Neural cell (in vitro differentiated cells): Measurements from ENCODE around the gene COL6A3. TPM values are rescaled to one million over a fixed set of nuclear protein-coding genes. Genes with fewer than 3 reads are reported as not detected.

Source experiments
- H2AFZ ChIP-seq: fragments of 200-600, 300-800 bp; sonication (generic), shearing (Covaris generic); 2 replicates; pipeline ENCODE4 v1.6.0; 2014; ENCODE audit warnings: low read depth, mild to moderate bottlenecking, antibody characterized with exemption, low read length, moderate library complexity
- H3F3A ChIP-seq: fragments of 200-600 bp; shearing (Covaris generic); 2 replicates; pipeline ENCODE4 v1.6.1; 2016; ENCODE audit warnings: mild to moderate bottlenecking, moderate library complexity, mixed read lengths, antibody characterized with exemption, low read length; ENCODE audit not compliant: insufficient read depth, poor library complexity, severe bottlenecking
- H3K27ac ChIP-seq: fragments of 200-600, 300-800 bp; sonication (generic), shearing (Covaris generic); 2 replicates; pipeline ENCODE4 v1.5.1; 2014; ENCODE audit warnings: mild to moderate bottlenecking, low read length, moderate library complexity
- H3K27me3 ChIP-seq: fragments of 300-800, 200-600 bp; sonication (generic), shearing (Covaris generic); 2 replicates; pipeline ENCODE4 v1.6.0; 2014; ENCODE audit warnings: mild to moderate bottlenecking, low read depth, low read length, moderate library complexity; ENCODE audit not compliant: insufficient read depth
- H3K36me3 ChIP-seq: fragments of 300-800, 200-600 bp; sonication (generic), shearing (Covaris generic); 2 replicates; pipeline ENCODE4 v1.5.1; 2014; ENCODE audit warnings: mild to moderate bottlenecking, antibody characterized with exemption, low read length, moderate library complexity; ENCODE audit not compliant: insufficient read depth
- H3K4me2 ChIP-seq: fragments of 300-800, 200-600 bp; sonication (generic), shearing (Covaris generic); 2 replicates; pipeline ENCODE4 v1.6.0; 2014; ENCODE audit warnings: mild to moderate bottlenecking, low read length
- H3K4me3 ChIP-seq: fragments of 300-800, 200-600 bp; sonication (generic), shearing (Covaris generic); 2 replicates; pipeline ENCODE4 v1.5.1; 2014; ENCODE audit warnings: mild to moderate bottlenecking, low read length, moderate library complexity
- H3K79me2 ChIP-seq: fragments of 200-600 bp; shearing (Covaris generic); replicated peaks from 2 replicates; pipeline ENCODE4 v1.6.0; 2014; ENCODE audit warnings: mild to moderate bottlenecking, low read length, moderate library complexity; ENCODE audit not compliant: insufficient read depth
- H3K9ac ChIP-seq: fragments of 300-800, 200-600 bp; sonication (generic), shearing (Covaris generic); 2 replicates; pipeline ENCODE4 v1.6.1; 2016; ENCODE audit warnings: mild to moderate bottlenecking, low read length, mixed read lengths
- H3K9me2 ChIP-seq: fragments of 200-600 bp; shearing (Covaris generic); 2 replicates; pipeline ENCODE4 v1.6.1; 2016; ENCODE audit warnings: mild to moderate bottlenecking, low read length, mixed read lengths; ENCODE audit not compliant: insufficient read depth
- H3K9me3 ChIP-seq: fragments of 200-600, 300-800 bp; sonication (generic), shearing (Covaris generic); 2 replicates; pipeline ENCODE4 v1.6.1; 2016; ENCODE audit warnings: mild to moderate bottlenecking, mixed run types, low read length, moderate library complexity, mixed read lengths
- H4K20me1 ChIP-seq: fragments of 200-600 bp; shearing (Covaris generic); 2 replicates; pipeline ENCODE4 v1.6.1; 2016; ENCODE audit warnings: mild to moderate bottlenecking, mixed run types; ENCODE audit not compliant: insufficient read depth
- EP300 ChIP-seq: fragments of 450-650 bp; conservative IDR thresholded peaks from 2 replicates; pipeline ENCODE4 v1.6.1; 2014; ENCODE audit warnings: antibody characterized with exemption, mild to moderate bottlenecking, moderate library complexity; ENCODE audit not compliant: poor library complexity, severe bottlenecking
- EZH2 ChIP-seq: fragments of 200-600, 300-800 bp; shearing (Covaris generic), sonication (generic); IDR thresholded peaks from 2 replicates; pipeline ENCODE4 v1.6.1; 2014; ENCODE audit warnings: antibody characterized with exemption, low read length, borderline replicate concordance, mild to moderate bottlenecking; ENCODE audit not compliant: insufficient read depth, poor library complexity, severe bottlenecking
- MXI1 ChIP-seq: fragments of 450-650 bp; conservative IDR thresholded peaks from 2 replicates; pipeline ENCODE4 v1.6.1; 2014; ENCODE audit warnings: antibody characterized with exemption, mild to moderate bottlenecking; ENCODE audit not compliant: poor library complexity, severe bottlenecking
- POLR2AphosphoS5 ChIP-seq: IDR thresholded peaks from 2 replicates; pipeline ENCODE4 v1.6.1; 2012
- RAD21 ChIP-seq: fragments of 450-650 bp; conservative IDR thresholded peaks from 2 replicates; pipeline ENCODE4 v1.6.1; 2014; ENCODE audit warnings: antibody characterized with exemption, mild to moderate bottlenecking, moderate library complexity
- REST ChIP-seq: IDR thresholded peaks from 2 replicates; pipeline ENCODE4 v1.6.1; 2012; ENCODE audit warnings: borderline replicate concordance
- SMC3 ChIP-seq: fragments of 450-650 bp; conservative IDR thresholded peaks from 2 replicates; pipeline ENCODE4 v1.6.1; 2014; ENCODE audit warnings: antibody characterized with exemption, mild to moderate bottlenecking, moderate library complexity; ENCODE audit not compliant: poor library complexity
- TAF1 ChIP-seq: IDR thresholded peaks from 2 replicates; pipeline ENCODE4 v1.6.1; 2012; ENCODE audit warnings: low read depth
- polyA plus RNA-seq: library from polyadenylated mRNA; depleted of rRNA; stranded (reverse); fragments of >200 nt; gene quantifications from 2 replicates; pipeline ENCODE4 v1.2.3, GENCODE V29; 2014
- TF ChIP-seq, protein P1 (sequence below): fragments of 450-650 bp; IDR thresholded peaks from 2 replicates; pipeline ENCODE4 v1.5.1; 2014; ENCODE audit warnings: antibody characterized with exemption, mild to moderate bottlenecking, moderate library complexity; ENCODE audit not compliant: poor library complexity, severe bottlenecking

COL6A3 gene
- polyA plus RNA-seq, 1 donor from 2014 or later = 0.05 TPM

DNA sequence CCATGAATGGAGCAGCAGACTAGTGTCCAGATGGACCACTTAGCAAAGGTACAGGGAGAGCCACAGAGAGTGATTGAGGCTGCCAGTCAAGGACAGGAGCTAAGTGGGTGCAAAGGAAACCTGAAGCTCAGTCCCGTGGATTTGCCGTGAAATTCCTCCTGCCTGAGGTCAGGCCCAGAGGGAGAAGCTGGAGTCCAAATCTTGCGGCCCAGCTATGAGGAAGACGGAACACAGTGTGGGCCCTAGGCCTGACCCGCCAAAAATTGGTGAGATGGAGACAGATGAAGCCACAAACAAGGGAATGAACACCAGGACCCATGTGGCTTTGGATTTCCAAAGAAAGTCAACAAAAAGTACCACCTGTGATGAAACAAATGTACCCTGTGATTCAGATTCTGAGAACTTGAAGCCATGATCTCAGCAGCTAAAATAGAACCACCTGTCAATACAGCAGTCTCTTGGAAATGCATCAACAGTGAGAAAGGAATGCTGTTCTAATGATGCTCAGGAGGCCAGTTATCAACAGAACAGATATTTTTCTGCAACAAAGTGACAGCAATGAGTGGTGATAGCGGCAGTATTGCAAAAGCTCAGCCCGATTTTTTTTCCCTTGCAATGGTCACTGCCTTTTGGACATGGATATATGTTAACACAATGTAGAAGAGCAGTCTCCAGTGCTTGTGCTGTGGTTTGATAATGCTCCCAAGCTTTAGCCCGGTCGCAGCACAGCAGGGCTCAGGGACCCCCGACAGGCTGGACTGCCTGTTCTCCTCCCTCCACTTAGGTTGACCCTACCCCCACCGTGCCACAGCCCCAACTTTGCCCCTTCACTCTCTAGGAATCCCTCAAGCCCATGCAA, 10.7 kb downstream of the COL6A3 start:
- Histone ChIP-seq H3K79me2 (no peaks in the 10 kb centered on the region), H3K27ac (no peak overlapping the region), H3K9ac (no peak overlapping the region), H3F3A (no peaks in the 10 kb centered on the region), H3K27me3 (no peaks in the 10 kb centered on the region), H3K9me2 (no peaks in the 10 kb centered on the region), H3K4me3 (no peak overlapping the region), H2AFZ (no peak overlapping the region), H3K36me3 (no peaks in the 10 kb centered on the region), H3K4me2 (no peak overlapping the region), H3K9me3 (no peaks in the 10 kb centered on the region), H4K20me1 (no peaks in the 10 kb centered on the region)
- TF ChIP-seq EP300 (no peak), MXI1 (no peak), EZH2 (no peak), RAD21 (no peak), TAF1 (no peak), SMC3 (no peak), REST (no peak), POLR2AphosphoS5 (no peak)
- TF ChIP-seq, protein P1, sequence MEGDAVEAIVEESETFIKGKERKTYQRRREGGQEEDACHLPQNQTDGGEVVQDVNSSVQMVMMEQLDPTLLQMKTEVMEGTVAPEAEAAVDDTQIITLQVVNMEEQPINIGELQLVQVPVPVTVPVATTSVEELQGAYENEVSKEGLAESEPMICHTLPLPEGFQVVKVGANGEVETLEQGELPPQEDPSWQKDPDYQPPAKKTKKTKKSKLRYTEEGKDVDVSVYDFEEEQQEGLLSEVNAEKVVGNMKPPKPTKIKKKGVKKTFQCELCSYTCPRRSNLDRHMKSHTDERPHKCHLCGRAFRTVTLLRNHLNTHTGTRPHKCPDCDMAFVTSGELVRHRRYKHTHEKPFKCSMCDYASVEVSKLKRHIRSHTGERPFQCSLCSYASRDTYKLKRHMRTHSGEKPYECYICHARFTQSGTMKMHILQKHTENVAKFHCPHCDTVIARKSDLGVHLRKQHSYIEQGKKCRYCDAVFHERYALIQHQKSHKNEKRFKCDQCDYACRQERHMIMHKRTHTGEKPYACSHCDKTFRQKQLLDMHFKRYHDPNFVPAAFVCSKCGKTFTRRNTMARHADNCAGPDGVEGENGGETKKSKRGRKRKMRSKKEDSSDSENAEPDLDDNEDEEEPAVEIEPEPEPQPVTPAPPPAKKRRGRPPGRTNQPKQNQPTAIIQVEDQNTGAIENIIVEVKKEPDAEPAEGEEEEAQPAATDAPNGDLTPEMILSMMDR = no peak

GRCh38 chr2:237400199-237400598, 13.8 kb downstream of the COL6A3 start:
- Histone ChIP-seq H2AFZ (no peak overlapping the region), H3K4me3 (no peak overlapping the region), H3K79me2 (no peaks in the 10 kb centered on the region), H3K36me3 (no peaks in the 10 kb centered on the region), H3K4me2 (no peak overlapping the region), H3K27ac (no peak overlapping the region), H4K20me1 (no peaks in the 10 kb centered on the region), H3F3A (no peaks in the 10 kb centered on the region), H3K27me3 (no peaks in the 10 kb centered on the region), H3K9ac (no peak overlapping the region), H3K9me2 (no peaks in the 10 kb centered on the region), H3K9me3 (no peaks in the 10 kb centered on the region)
- TF ChIP-seq SMC3 (no peak), POLR2AphosphoS5 (no peak), EP300 (no peak), TAF1 (no peak), EZH2 (no peak), MXI1 (no peak), REST (no peak), RAD21 (no peak)
- TF ChIP-seq, protein P1 = no peak
